Smooth muscle cell (in vitro differentiated cells): ENCODE results near the gene SPEM1. TPM values are rescaled to one million over a fixed set of nuclear protein-coding genes. Genes with fewer than 3 reads are reported as not detected.

Experiments
- DNase-seq: peaks from one replicate; lab custom pipeline; 2025; ENCODE audit not compliant: unreplicated experiment; lab: John Stamatoyannopoulos, UW
- H2AFZ ChIP-seq: fragments of 200-600 bp; sonication (generic); 2 replicates; pipeline ENCODE4 v1.6.0; 2016; ENCODE audit warnings: antibody characterized with exemption, low read depth, mild to moderate bottlenecking
- H3F3A ChIP-seq: fragments of 200-600 bp; sonication (generic); 2 replicates; pipeline ENCODE4 v1.6.0; 2017; ENCODE audit warnings: antibody characterized with exemption, low read depth
- H3K27ac ChIP-seq: fragments of 200-600 bp; sonication (generic); 2 replicates; pipeline ENCODE4 v1.5.1; 2016; ENCODE audit warnings: low read depth, mild to moderate bottlenecking
- H3K27me3 ChIP-seq: fragments of 200-600 bp; sonication (generic); 2 replicates; pipeline ENCODE4 v1.6.1; 2016; ENCODE audit warnings: low read depth, mild to moderate bottlenecking
- H3K36me3 ChIP-seq: fragments of 200-600 bp; sonication (generic); 2 replicates; pipeline ENCODE4 v1.5.1; 2016; ENCODE audit warnings: low read depth
- H3K4me1 ChIP-seq: fragments of 200-600 bp; sonication (generic); 2 replicates; pipeline ENCODE4 v1.5.1; 2016; ENCODE audit warnings: low read depth
- H3K4me2 ChIP-seq: fragments of 200-600 bp; sonication (generic); 2 replicates; pipeline ENCODE4 v1.6.0; 2016; ENCODE audit warnings: mild to moderate bottlenecking
- H3K4me3 ChIP-seq: fragments of 200-600 bp; sonication (generic); 2 replicates; pipeline ENCODE4 v1.5.1; 2016; ENCODE audit warnings: mild to moderate bottlenecking
- H3K79me2 ChIP-seq: fragments of 200-600 bp; sonication (generic); 2 replicates; pipeline ENCODE4 v1.6.0; 2016; ENCODE audit warnings: low read depth, mild to moderate bottlenecking
- H3K9ac ChIP-seq: fragments of 200-600 bp; sonication (generic); 2 replicates; pipeline ENCODE4 v1.6.0; 2016; ENCODE audit warnings: low read depth
- H3K9me3 ChIP-seq: fragments of 200-600 bp; sonication (generic); replicated peaks from 2 replicates; pipeline ENCODE4 v1.5.1; 2016; ENCODE audit warnings: low read depth
- H4K20me1 ChIP-seq: fragments of 200-600 bp; sonication (generic); 2 replicates; pipeline ENCODE4 v1.6.0; 2016; ENCODE audit warnings: low read depth
- CTCF ChIP-seq: fragments of 200-600 bp; sonication (generic); IDR thresholded peaks from 2 replicates; pipeline ENCODE4 v1.5.1; 2017; ENCODE audit warnings: borderline replicate concordance, mild to moderate bottlenecking, antibody characterized with exemption; ENCODE audit not compliant: insufficient read depth, poor library complexity, severe bottlenecking
- WGBS: methylation state at CpG from one replicate; pipeline ENCODE4 v1.1.7; 2016; ENCODE audit warnings: low lambda C conversion rate; 5-methylcytosine and 5-hydroxymethylcytosine counted together
- polyA plus RNA-seq: library from polyadenylated mRNA; unstranded; fragments of >200 nt; fragmentation: Nextera tagmentation; extraction: Ambion mirVana; gene quantifications from 2 replicates; pipeline ENCODE4 v1.2.1, GENCODE V29; 2016
- total RNA-seq: library from RNA; depleted of rRNA; stranded (reverse); fragments of >200 nt; gene quantifications from 2 replicates; pipeline ENCODE4 v1.2.3, GENCODE V29; 2014

The SPEM1 gene
- total and polyA plus RNA-seq, 2 experiments from 2014 or later = not detected

DNA sequence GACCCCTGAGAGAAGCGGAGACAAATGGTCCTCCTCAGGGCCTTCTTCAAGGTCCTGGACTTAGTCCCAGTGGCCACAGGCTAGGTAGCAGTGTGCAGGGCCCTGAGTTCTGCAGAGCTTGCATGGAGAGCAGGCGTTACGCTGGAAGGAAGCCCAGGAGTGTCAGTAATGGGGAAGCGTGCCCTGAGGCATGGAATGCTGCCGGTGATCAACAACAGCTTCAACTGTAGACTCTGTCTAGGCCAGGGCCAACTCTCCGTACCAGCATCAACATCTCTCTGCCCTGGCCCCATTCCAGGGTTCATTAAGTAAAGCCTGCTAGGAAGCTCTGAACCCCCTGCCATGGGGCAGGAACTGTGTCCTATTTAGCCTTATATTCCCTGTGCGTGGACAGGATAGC is 39.8 kb upstream of the SPEM1 start:
- H3F3A ChIP-seq = no peaks in the 10 kb centered on the region
- peaks cover 19% of the 10 kb centered on the region for H3K4me1 ChIP-seq
- no peaks in the 10 kb centered on the region for H4K20me1 ChIP-seq
- no peak for DNase-seq
- H3K4me3 ChIP-seq = peak overlapping the region; percentile 65
- WGBS = 50% methylated on average over 7 of the region's 7 CpGs
- peak overlapping the region; percentile 95 for H3K4me2 ChIP-seq
- H3K79me2 ChIP-seq = no peaks in the 10 kb centered on the region
- H2AFZ ChIP-seq = peak overlapping the region; percentile 51
- H3K9ac ChIP-seq = peak overlapping the region; percentile 62
- no peak overlapping the region for H3K27ac ChIP-seq
- H3K36me3 ChIP-seq = no peaks in the 10 kb centered on the region
- no peak for TF ChIP-seq CTCF
- peaks cover 22% of the 10 kb centered on the region for H3K27me3 ChIP-seq
- no peaks in the 10 kb centered on the region for H3K9me3 ChIP-seq

DNA sequence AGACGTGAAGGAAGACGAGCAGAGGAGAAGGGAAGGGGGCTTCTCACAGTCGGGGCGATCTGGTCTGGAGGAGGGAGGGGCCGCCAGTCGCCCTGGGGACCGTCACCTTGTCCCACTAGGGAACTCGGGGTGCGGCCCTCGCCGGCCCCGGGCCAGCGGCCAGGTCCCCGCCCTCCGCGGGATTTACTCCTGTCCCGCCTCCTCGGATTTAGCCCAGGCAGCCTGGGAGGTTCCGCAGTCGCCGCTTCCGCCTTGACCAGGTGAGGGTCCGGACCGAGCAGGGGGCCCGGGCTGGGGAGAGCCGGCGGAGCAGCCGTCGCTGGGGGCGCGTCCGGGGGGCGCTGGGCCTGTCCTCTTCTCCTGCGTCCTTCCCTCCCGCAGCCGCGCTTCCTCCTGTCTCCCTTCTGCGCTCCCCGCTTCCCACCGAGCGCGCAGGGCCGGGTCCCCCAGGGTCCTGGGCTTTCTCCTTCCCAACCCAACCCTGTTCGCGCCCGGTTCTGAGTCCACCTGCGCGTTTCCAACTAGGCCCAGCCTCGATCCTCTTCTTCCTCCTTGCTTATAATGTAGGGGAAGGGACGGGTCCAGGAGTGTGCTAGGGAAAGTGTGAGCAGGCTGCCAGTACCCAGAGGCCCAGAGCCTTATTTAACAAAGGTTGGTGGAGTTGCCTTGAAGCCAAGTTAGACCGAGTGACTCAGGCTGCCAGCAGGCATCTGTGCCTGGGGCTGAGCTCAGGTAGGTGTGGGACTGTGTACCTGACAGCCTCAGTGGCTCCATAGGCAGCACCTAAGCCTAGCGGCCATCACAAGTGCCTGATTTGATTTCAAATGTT is 39.1 kb upstream of the SPEM1 start, which contains the start of gene TNK1:
Gene TNK1 (plus strand): TSS at position 235 of the 829 bp plus-strand sequence. CDS start 1,838 bp downstream, outside the sequence.
- peak within 1 kb of the TSS; percentile 62 for H3K9ac ChIP-seq
- no peaks in the 10 kb centered on the region for H3K9me3 ChIP-seq
- H2AFZ ChIP-seq = peak within 1 kb of the TSS; percentile 51
- peaks cover 22% of the 10 kb centered on the region for H3K27me3 ChIP-seq
- peak within 1 kb of the TSS; percentile 95 for H3K4me2 ChIP-seq
- peaks cover 6% of the 10 kb centered on the region for H3F3A ChIP-seq
- TF ChIP-seq CTCF = no peak
- no peaks in the 10 kb centered on the region for H3K79me2 ChIP-seq
- no peaks in the 10 kb centered on the region for H4K20me1 ChIP-seq
- peaks cover 19% of the 10 kb centered on the region for H3K4me1 ChIP-seq
- WGBS = 8% methylated on average over 30 of the region's 52 CpGs
- no peaks in the 10 kb centered on the region for H3K36me3 ChIP-seq
- no peak within 1 kb of the TSS for H3K27ac ChIP-seq
- no peak for DNase-seq
- H3K4me3 ChIP-seq = peak within 1 kb of the TSS; percentile 65

GRCh38 chr17:7382901-7383300 is 37.2 kb upstream of the SPEM1 start:
- no peaks in the 10 kb centered on the region for H3K9me3 ChIP-seq
- peaks cover 22% of the 10 kb centered on the region for H3K27me3 ChIP-seq
- no peak for DNase-seq
- no peak overlapping the region for H2AFZ ChIP-seq
- TF ChIP-seq CTCF = no peak
- H3K4me3 ChIP-seq = no peak overlapping the region
- no peak overlapping the region for H3K4me2 ChIP-seq
- no peaks in the 10 kb centered on the region for H3K36me3 ChIP-seq
- H3K9ac ChIP-seq = no peak overlapping the region
- H3K79me2 ChIP-seq = no peaks in the 10 kb centered on the region
- H3K4me1 ChIP-seq = peaks cover 19% of the 10 kb centered on the region
- peaks cover 6% of the 10 kb centered on the region for H3F3A ChIP-seq
- WGBS = 89% methylated on average over 10 of the region's 10 CpGs
- no peaks in the 10 kb centered on the region for H4K20me1 ChIP-seq
- H3K27ac ChIP-seq = no peak overlapping the region
